Transverse colon (tissue), 4 donors: ENCODE measurements around the gene CCNT1. TPM values are rescaled to one million over a fixed set of nuclear protein-coding genes. Genes with fewer than 3 reads are reported as not detected.
"Not testable (repeated sequence)": the region's sequence is repeated elsewhere in the genome, so short reads cannot be mapped to it uniquely, and the experiment has no call there.

Experiments used
- DNase-seq: peaks from one replicate; pipeline ENCODE4 v3.0.0-alpha.2; 2019
- H3K27ac ChIP-seq, 4 donors: fragments of 200-600 bp; sonication (generic); 2 replicates each; pipeline ENCODE4 v1.5.1; 2016 to 2018; ENCODE audit warnings: inconsistent platforms in 4 of 4
- H3K27me3 ChIP-seq: fragments of 200-600 bp; sonication (generic); 2 replicates; pipeline ENCODE4 v1.5.1; 2017; ENCODE audit warnings: inconsistent platforms
- H3K36me3 ChIP-seq, 4 donors: fragments of 200-600 bp; sonication (generic); 2 replicates each; pipeline ENCODE4 v1.5.1; 2017 to 2019; ENCODE audit warnings: inconsistent platforms in 4 of 4
- H3K4me1 ChIP-seq, 4 donors: fragments of 200-600 bp; sonication (generic); 2 replicates each; pipeline ENCODE4 v1.5.1; 2017 to 2020; ENCODE audit warnings: inconsistent platforms in 4 of 4
- H3K4me3 ChIP-seq, 4 donors: fragments of 200-600 bp; sonication (generic); 1 replicate in 1 of 4; 2 replicates in 3 of 4; pipeline versions ENCODE4 v1.5.1 to v1.6.1; 2017 to 2019; ENCODE audit warnings: inconsistent platforms in 4 of 4
- H3K9me3 ChIP-seq, 2 donors: fragments of 200-600 bp; sonication (generic); 2 replicates each; pipeline ENCODE4 v1.5.1; 2017 to 2019; ENCODE audit warnings: inconsistent platforms in 2 of 2
- CTCF ChIP-seq, 5 experiments: fragments of 200-600 bp in 3 of 5; fragments of 450-650 bp in 2 of 5; sonication (generic) in 3 of 5; IDR thresholded peaks; 1 replicate in 2 of 5; 2 replicates in 3 of 5; pipeline ENCODE4 v1.5.1; 2016 to 2017; ENCODE audit warnings: antibody characterized with exemption in 5 of 5, inconsistent platforms in 3 of 5, mild to moderate bottlenecking in 2 of 5, moderate library complexity in 1 of 5
- EP300 ChIP-seq: sonication (generic); formaldehyde crosslinking; IDR thresholded peaks from one replicate; pipeline ENCODE4 v1.6.1; 2017; ENCODE audit warnings: antibody characterized with exemption, low read depth
- POLR2A ChIP-seq: fragments of 450-650 bp; IDR thresholded peaks from one replicate; pipeline ENCODE4 v1.6.1; 2016; ENCODE audit warnings: antibody characterized with exemption, mild to moderate bottlenecking, moderate library complexity
- POLR2AphosphoS5 ChIP-seq, 3 donors: sonication (generic); formaldehyde crosslinking; IDR thresholded peaks; one replicate each; pipeline ENCODE4 v1.6.1; 2016; ENCODE audit warnings: antibody characterized with exemption in 3 of 3
- WGBS, 2 donors: methylation state at CpG; one replicate each; pipeline ENCODE4 v1.1.5; 2018; ENCODE audit warnings: low coverage in 1 of 2; 5-methylcytosine and 5-hydroxymethylcytosine counted together
- in situ Hi-C, 4 donors: fragments of 200-750 bp; cut with MboI; loops; one replicate each; pipeline versions ENCODE4 v1.15.0 to v1.15.1; 2017; ENCODE audit warnings: low sequenced_read_pairs in 3 of 4, low pct_ligation_motif_present in 1 of 4, low pct_unique_long_range_greater_than_20kb in 1 of 4
- intact Hi-C: fragments of 100-400 bp; cut with DNase I; formaldehyde crosslinking; loops from one replicate; pipeline ENCODE4 v1.15.1; 2023; ENCODE audit warnings: low total_unique reads
- total RNA-seq, 4 donors: library from RNA; depleted of rRNA; stranded (reverse); fragments of >200 nt; gene quantifications; one replicate each; pipeline ENCODE4 v1.1.0, GENCODE V29; 2016

CCNT1 gene
- total RNA-seq, 4 donors from 2014 or later = 10.0 to 29.4 (median 23.6) TPM

DNA sequence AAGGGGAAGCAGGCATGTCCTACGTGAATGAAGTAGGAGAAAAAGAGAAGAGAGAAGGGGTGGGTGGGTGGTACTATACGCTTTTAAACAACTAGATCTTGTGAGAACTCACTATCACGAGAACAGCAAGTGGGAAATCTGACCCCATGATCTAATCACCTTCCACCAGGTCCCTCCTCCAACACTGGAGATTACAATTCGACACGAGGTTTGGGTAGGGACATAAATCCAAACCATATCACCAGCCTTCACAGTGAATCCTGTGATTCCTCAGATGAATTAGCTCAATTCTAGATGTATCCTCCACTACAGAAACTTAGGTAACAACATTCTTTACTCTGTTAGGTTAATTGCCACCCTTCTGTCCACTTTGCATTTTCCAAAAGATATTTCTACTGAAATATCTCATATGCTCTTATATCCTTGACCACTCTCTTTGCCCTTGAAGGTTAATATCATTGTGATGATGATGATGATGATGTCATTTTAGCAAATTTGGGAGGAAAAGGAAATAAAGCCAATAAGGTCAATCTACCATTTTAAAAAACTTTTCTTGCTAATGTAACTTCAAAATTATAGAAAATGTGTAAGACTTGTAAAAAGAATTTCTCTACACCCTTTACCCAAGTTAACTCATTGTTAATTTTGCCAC, 23.2 kb upstream of the CCNT1 start:
- intact Hi-C loops = loop anchor here (5.0 kb wide), 1 partner anchor 503 kb away; no protein-coding TSS in a partner anchor
- H3K36me3 ChIP-seq = no peaks in the 10 kb centered on the region
- DNase-seq = no peak
- 45 to 50% methylated on average over 4 to 5 of the region's 5 CpGs for WGBS, 2 donors
- in situ Hi-C loops = no loop called here
- H3K9me3 ChIP-seq = no peaks in the 10 kb centered on the region
- no peaks in the 10 kb centered on the region for H3K4me1 ChIP-seq
- peaks cover 20% of the 10 kb centered on the region for H3K27me3 ChIP-seq
- TF ChIP-seq POLR2A = no peak
- no peak for TF ChIP-seq EP300
- TF ChIP-seq POLR2AphosphoS5 (IDR thresholded peaks at IDR 0.05) = no peak
- TF ChIP-seq CTCF (IDR thresholded peaks at IDR 0.05) = no peak
- no peak overlapping the region for H3K27ac ChIP-seq
- H3K4me3 ChIP-seq = no peak overlapping the region

DNA sequence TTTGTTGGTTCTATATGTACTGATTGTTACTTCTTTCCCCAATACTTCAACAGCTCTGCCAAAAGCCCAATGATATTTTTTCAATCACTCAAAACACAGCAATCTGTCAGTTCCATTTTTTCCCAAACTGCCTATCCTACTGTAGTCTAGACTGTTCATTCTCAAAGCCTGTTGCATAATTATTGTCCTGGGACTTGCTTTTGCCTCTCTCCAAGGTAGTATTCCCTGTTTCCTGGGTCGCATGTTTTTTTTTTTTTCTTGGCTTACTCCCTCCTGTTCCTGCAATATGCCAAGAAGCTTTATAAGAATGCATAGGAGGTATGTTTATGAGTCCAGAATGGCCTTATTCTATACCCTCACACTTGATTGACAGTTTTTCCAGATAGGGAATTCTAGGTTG, 19.9 kb upstream of the CCNT1 start:
- no peak for TF ChIP-seq POLR2AphosphoS5 (IDR thresholded peaks at IDR 0.05)
- no peak for TF ChIP-seq EP300
- no peak for TF ChIP-seq CTCF (IDR thresholded peaks at IDR 0.05)
- TF ChIP-seq POLR2A = no peak
- Histone ChIP-seq H3K36me3 (no peaks in the 10 kb centered on the region), H3K4me3 (no peak overlapping the region), H3K9me3 (no peaks in the 10 kb centered on the region), H3K27ac (no peak overlapping the region), H3K4me1 (no peaks in the 10 kb centered on the region), H3K27me3 (peaks cover 12% of the 10 kb centered on the region)
- DNase-seq = no peak
- intact Hi-C loops (no loop called here), in situ Hi-C loops (no loop called here)
- 31 to 48% methylated on average over 1 of the region's 1 CpG for WGBS, 2 donors

- intact Hi-C loops = no loop called here
- WGBS, 2 donors = 70 to 83% methylated on average over 5 of the region's 5 CpGs
- Histone ChIP-seq H3K27me3 (no peaks in the 10 kb centered on the region), H3K36me3 (no peaks in the 10 kb centered on the region), H3K4me1 (no peaks in the 10 kb centered on the region), H3K4me3 (no peak overlapping the region), H3K9me3 (no peaks in the 10 kb centered on the region), H3K27ac (no peak overlapping the region)
- no peak for DNase-seq
- no peak for TF ChIP-seq POLR2A
- no peak for TF ChIP-seq EP300
- TF ChIP-seq CTCF (IDR thresholded peaks at IDR 0.05) = no peak
- TF ChIP-seq POLR2AphosphoS5 (IDR thresholded peaks at IDR 0.05) = no peak
- in situ Hi-C loops = no loop called here
Observed at GRCh38 chr12:48728807-48729206, 12.3 kb upstream of the CCNT1 start.

- H3K36me3 ChIP-seq, intact Hi-C loops, H3K4me1 ChIP-seq, H3K27me3 ChIP-seq, H3K27ac ChIP-seq, DNase-seq, H3K4me3 ChIP-seq, in situ Hi-C loops: not testable (repeated sequence)
- peaks cover 0 to 12% of the 10 kb centered on the region in 2 donors for H3K9me3 ChIP-seq
- 88 to 100% methylated on average over 1 of the region's 1 CpG for WGBS, 2 donors
Observed at GRCh38 chr12:48720737-48721136, 4.2 kb upstream of the CCNT1 start.

DNA sequence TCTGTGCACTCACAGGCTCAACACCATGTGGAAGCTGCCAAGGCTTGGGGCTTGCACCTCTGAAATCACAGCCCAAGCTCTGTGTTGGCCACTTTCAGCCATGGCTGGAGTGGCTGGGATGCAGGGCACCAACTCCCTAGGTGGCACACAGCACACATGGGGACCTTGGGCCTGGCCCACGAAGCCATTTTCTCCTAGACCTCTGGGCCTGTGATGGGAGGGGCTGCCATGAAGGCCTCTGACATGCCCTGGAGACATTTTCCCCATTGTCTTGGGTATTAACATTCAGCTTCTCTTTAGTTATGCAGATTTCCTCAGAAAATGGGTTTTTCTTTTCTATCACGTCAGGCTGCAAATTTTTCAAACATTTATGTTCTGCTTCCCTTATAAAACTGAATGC, 3.7 kb upstream of the CCNT1 start:
- H3K36me3 ChIP-seq, H3K27ac ChIP-seq, in situ Hi-C loops, H3K27me3 ChIP-seq, intact Hi-C loops, H3K4me3 ChIP-seq, DNase-seq: not testable (repeated sequence)
- Histone ChIP-seq H3K9me3 (peaks cover 0 to 12% of the 10 kb centered on the region in 2 donors), H3K4me1 (peaks cover 7 to 12% (median 8%) of the 10 kb centered on the region in 4 donors)
- WGBS, 2 donors = 72% methylated on average over 2 of the region's 2 CpGs; no CpG with 5 or more reads in 1 of the 2 donors

GRCh38 chr12:48719002-48719401, 2.5 kb upstream of the CCNT1 start:
- Histone ChIP-seq H3K9me3 (peaks cover 0 to 12% of the 10 kb centered on the region in 2 donors), H3K4me1 (peaks cover 17 to 24% (median 18%) of the 10 kb centered on the region in 4 donors)
- H3K27ac ChIP-seq, DNase-seq, H3K36me3 ChIP-seq, intact Hi-C loops, in situ Hi-C loops, H3K27me3 ChIP-seq, H3K4me3 ChIP-seq: not testable (repeated sequence)
- WGBS, 2 donors = 81 to 83% methylated on average over 4 of the region's 4 CpGs
